Fibroblast of skin of left biceps (primary cell): ENCODE results near the gene CDKN3.
"Not testable (repeated sequence)": the region's sequence is repeated elsewhere in the genome, so short reads cannot be mapped to it uniquely, and the experiment has no call there.

Experiments
- DNase-seq, 2 experiments: peaks; one replicate each; pipeline ENCODE4 v3.0.0-alpha.2; 2013; ENCODE audit warnings: low read depth in 2 of 2

Gene CDKN3

GRCh38 chr14:54455363-54455762 lies 58.6 kb downstream of the CDKN3 start:
- no peak for DNase-seq

- DNase-seq: not testable (repeated sequence)
These were observed 60.2 kb downstream of the CDKN3 start for GRCh38 chr14:54456820-54457608.

GRCh38 chr14:54457609-54457996 lies 60.8 kb downstream of the CDKN3 start:
- no peak for DNase-seq

DNA sequence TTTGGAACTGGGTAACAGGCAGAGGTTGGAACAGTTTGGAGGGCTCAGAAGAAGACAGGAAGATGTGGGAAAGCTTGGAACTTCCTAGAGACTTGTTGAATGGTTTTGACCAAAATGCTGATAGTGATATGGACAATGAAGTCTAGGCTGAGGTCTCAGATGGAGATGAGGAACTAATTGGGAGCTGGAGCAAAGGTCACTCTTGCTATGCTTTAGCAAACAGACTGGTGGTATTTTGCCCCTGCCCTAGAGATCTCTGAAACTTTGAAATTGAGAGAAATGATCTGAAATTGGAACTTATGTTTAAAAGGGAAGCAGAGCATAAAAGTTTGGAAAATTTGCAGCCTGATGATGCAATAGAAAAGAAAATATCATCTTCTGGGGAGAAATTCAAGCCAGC lies 61.7 kb downstream of the CDKN3 start:
- not testable (repeated sequence) for DNase-seq

DNA sequence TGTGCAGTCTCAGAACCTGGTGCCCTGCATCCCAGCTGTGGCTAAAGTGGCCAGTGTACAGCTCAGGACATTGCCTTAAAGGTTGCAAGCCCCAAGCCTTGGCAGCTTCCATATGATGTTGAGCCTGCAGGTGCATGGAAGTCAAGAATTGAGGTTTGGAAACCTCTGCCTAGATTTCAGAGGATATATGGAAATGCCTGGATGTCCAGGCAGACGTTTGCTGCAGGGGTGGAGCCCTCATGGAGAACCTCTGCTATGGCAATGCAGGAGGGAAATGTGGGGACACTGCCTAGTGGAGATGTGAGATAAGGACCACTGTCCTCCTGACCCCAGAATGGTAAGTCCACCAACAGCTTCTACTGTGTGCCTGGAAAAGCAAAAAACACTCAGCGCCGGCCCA lies 62.3 kb downstream of the CDKN3 start:
- no peak for DNase-seq

DNA sequence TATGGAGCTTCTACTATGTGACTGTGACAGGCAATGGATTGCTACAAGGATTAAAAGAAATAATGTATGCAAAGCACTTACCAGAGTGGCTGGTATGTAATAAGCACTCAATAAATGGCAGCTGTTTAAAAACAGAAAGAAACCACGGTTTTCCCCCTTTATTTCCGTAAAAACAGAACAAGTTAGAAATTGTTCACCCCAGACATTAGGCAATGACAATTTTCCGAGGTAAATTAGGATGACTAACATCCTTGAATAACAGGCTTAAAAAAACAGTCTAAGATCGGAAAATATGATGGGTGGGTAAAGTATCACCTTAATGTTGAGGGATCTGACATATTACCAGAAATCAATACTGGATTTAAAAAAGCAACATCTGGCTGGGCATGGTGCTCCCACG lies 65.2 kb downstream of the CDKN3 start:
- DNase-seq: no peak

GRCh38 chr14:54465654-54466053 lies 68.8 kb downstream of the CDKN3 start:
- DNase-seq: no peak

DNA sequence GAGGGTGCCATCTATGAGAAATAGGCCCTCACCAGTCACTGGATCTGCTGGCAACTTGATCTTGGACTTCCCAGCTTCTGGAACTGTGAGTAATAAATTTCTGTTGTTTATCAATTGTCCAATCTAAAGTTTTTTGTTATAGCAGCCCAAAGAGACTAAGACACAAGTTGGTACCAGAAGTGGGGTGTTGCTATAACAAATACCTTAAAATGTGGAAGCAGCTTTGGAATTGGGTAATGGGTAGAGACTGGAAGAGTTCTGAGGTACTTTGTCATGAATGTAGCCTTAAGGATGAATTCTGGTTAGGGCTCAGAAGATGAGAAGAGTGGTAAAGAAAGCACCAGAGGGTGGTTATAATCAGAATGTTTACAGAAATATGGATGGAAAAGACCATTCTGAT lies 70.5 kb downstream of the CDKN3 start:
- DNase-seq: no peak
